Common myeloid progenitor, CD34-positive (primary cell): ENCODE results near the gene GSTA1.
"Not testable (repeated sequence)": the region's sequence is repeated elsewhere in the genome, so short reads cannot be mapped to it uniquely, and the experiment has no call there.

Source experiments
- CTCF ChIA-PET: fragments of 350-600 bp; sonication (Branson Sonifier 250); formaldehyde crosslinking; loops from one replicate; lab custom pipeline; 2021; ENCODE audit warnings: antibody characterized with exemption; lab: Charles Lee
- POLR2A ChIA-PET: fragments of 350-600 bp; sonication (Branson Sonifier 250); formaldehyde crosslinking; loops from one replicate; lab custom pipeline; 2021; ENCODE audit warnings: antibody characterized with exemption; lab: Charles Lee
- DNase-seq, 3 donors: peaks; one replicate each; pipeline versions ENCODE4 v3.0.0 to v3.0.0-alpha.2; 2013
- H3K27ac ChIP-seq, 2 experiments: 1 replicate in 1 of 2; 2 replicates in 1 of 2; pipeline ENCODE4 v1.7.0; 2013; ENCODE audit warnings: inconsistent platforms in 2 of 2, low read length in 2 of 2, mild to moderate bottlenecking in 2 of 2, low read depth in 1 of 2, moderate library complexity in 1 of 2; ENCODE audit not compliant: severe bottlenecking in 2 of 2, insufficient read depth in 1 of 2, poor library complexity in 1 of 2
- H3K27me3 ChIP-seq, 5 experiments: replicated peaks in 2 of 5; 1 replicate in 3 of 5; 2 replicates in 2 of 5; pipeline versions ENCODE4 v1.6.1 to v1.7.0; 2013; ENCODE audit warnings: low read length in 4 of 5, mild to moderate bottlenecking in 2 of 5, moderate library complexity in 2 of 5, inconsistent platforms in 1 of 5; ENCODE audit not compliant: insufficient read depth in 5 of 5, control insufficient read depth in 4 of 5
- H3K36me3 ChIP-seq, 4 experiments: 1 replicate in 2 of 4; 2 replicates in 2 of 4; pipeline versions ENCODE4 v1.6.1 to v1.7.0; 2013; ENCODE audit warnings: low read length in 3 of 4, control low read depth in 1 of 4, mild to moderate bottlenecking in 1 of 4; ENCODE audit not compliant: control insufficient read depth in 4 of 4, insufficient read depth in 4 of 4
- H3K4me1 ChIP-seq, 4 experiments: 1 replicate in 3 of 4; 2 replicates in 1 of 4; pipeline versions ENCODE4 v1.6.1 to v1.7.1; 2013; ENCODE audit warnings: low read length in 3 of 4, mild to moderate bottlenecking in 3 of 4, control low read depth in 1 of 4, inconsistent platforms in 1 of 4, moderate library complexity in 1 of 4; ENCODE audit not compliant: control insufficient read depth in 4 of 4, insufficient read depth in 4 of 4; ENCODE audit errors: control extremely low read depth in 1 of 4
- H3K4me3 ChIP-seq, 7 experiments: 1 replicate in 4 of 7; 2 replicates in 3 of 7; pipeline versions ENCODE4 v1.5.1 to v1.7.0; 2013; ENCODE audit warnings: mild to moderate bottlenecking in 7 of 7, low read length in 6 of 7, moderate library complexity in 6 of 7, inconsistent platforms in 2 of 7, low read depth in 2 of 7, control low read depth in 1 of 7; ENCODE audit not compliant: insufficient read depth in 4 of 7, control insufficient read depth in 1 of 7; ENCODE audit errors: extremely low read depth in 1 of 7
- H3K9me3 ChIP-seq, 5 experiments: 1 replicate in 4 of 5; 2 replicates in 1 of 5; pipeline versions ENCODE4 v1.6.1 to v1.7.1; 2013; ENCODE audit warnings: low read length in 4 of 5, mild to moderate bottlenecking in 2 of 5, inconsistent platforms in 1 of 5, low read depth in 1 of 5, moderate library complexity in 1 of 5; ENCODE audit not compliant: control insufficient read depth in 4 of 5, insufficient read depth in 2 of 5; ENCODE audit errors: control extremely low read depth in 1 of 5
- WGBS: methylation state at CpG from one replicate; pipeline ENCODE4 v1.1.5; 2013; ENCODE audit not compliant: insufficient coverage; 5-methylcytosine and 5-hydroxymethylcytosine counted together

Gene GSTA1

GRCh38 chr6:52787917-52788316 lies 15.7 kb downstream of the GSTA1 start:
- CTCF ChIA-PET = no interaction called here
- 92% methylated on average over 2 of the region's 3 CpGs for WGBS
- Histone ChIP-seq H3K27ac (no peak overlapping the region), H3K36me3 (no peaks in the 10 kb centered on the region), H3K4me1 (no peaks in the 10 kb centered on the region), H3K9me3 (peaks cover 0 to 9% (median 0%) of the 10 kb centered on the region in 5 experiments), H3K4me3 (no peak overlapping the region), H3K27me3 (no peaks in the 10 kb centered on the region)
- POLR2A ChIA-PET = no interaction called here
- no peak for DNase-seq

DNA sequence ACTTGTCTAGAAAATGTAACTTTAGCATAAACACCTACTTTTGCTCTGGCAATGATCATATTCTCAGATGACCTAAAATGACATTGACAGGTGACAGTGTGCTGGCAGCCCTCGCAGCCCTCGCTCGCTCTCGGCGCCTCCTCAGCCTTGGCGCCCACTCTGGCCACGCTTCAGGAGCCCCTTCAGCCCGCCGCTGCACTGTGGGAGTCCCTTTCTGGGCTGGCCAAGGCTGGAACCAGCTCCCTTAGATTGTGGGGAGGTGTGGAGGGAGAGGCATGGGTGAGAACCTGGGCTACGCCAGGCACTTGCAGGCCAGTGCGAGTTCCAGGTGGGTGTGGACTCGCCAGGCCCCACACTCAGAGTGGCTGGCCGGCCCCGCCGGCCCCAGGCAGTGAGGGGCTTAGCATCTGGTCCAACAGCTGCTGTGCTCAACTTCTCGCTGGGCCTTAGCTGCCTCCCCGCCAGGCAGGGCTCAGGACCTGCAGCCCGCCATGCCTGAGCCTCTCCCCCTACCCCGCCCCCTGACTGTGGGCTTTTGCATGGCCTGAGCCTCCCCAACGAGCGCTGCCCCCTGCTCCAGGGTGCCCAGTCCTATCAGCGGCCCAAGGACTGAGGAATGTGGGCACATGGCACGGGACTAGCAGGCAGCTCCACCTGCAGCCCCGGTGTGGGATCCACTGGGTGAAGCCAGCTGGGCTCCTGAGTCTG lies 17.2 kb downstream of the GSTA1 start:
- peaks cover 0 to 3% (median 0%) of the 10 kb centered on the region in 5 experiments for H3K9me3 ChIP-seq
- H3K27ac ChIP-seq = no peak overlapping the region
- no peaks in the 10 kb centered on the region for H3K27me3 ChIP-seq
- no peak overlapping the region for H3K4me3 ChIP-seq
- WGBS = 97% methylated on average over 22 of the region's 24 CpGs
- no peaks in the 10 kb centered on the region for H3K36me3 ChIP-seq
- H3K4me1 ChIP-seq = no peaks in the 10 kb centered on the region
- no peak for DNase-seq
- CTCF ChIA-PET = no interaction called here
- POLR2A ChIA-PET = no interaction called here

GRCh38 chr6:52782696-52783274 lies 20.8 kb downstream of the GSTA1 start:
- POLR2A ChIA-PET, H3K27ac ChIP-seq, H3K9me3 ChIP-seq, H3K36me3 ChIP-seq, H3K4me3 ChIP-seq, H3K27me3 ChIP-seq, CTCF ChIA-PET, DNase-seq, H3K4me1 ChIP-seq: not testable (repeated sequence)
- 100% methylated on average over 1 of the region's 3 CpGs for WGBS

- H3K9me3 ChIP-seq, DNase-seq, POLR2A ChIA-PET, H3K4me1 ChIP-seq, CTCF ChIA-PET, H3K36me3 ChIP-seq, H3K4me3 ChIP-seq, H3K27ac ChIP-seq, H3K27me3 ChIP-seq: not testable (repeated sequence)
Measured at GRCh38 chr6:52782209-52782608, 21.4 kb downstream of the GSTA1 start.

- WGBS = 100% methylated on average over 1 of the region's 1 CpG
- H3K36me3 ChIP-seq = no peaks in the 10 kb centered on the region
- ChIA-PET CTCF (no interaction called here), POLR2A (no interaction called here)
- no peak overlapping the region for H3K27ac ChIP-seq
- no peak overlapping the region for H3K4me3 ChIP-seq
- no peaks in the 10 kb centered on the region for H3K27me3 ChIP-seq
- H3K9me3 ChIP-seq = peaks cover 0 to 3% (median 0%) of the 10 kb centered on the region in 5 experiments
- H3K4me1 ChIP-seq = no peaks in the 10 kb centered on the region
- no peak for DNase-seq
Measured at GRCh38 chr6:52779237-52779636, 24.4 kb downstream of the GSTA1 start.

DNA sequence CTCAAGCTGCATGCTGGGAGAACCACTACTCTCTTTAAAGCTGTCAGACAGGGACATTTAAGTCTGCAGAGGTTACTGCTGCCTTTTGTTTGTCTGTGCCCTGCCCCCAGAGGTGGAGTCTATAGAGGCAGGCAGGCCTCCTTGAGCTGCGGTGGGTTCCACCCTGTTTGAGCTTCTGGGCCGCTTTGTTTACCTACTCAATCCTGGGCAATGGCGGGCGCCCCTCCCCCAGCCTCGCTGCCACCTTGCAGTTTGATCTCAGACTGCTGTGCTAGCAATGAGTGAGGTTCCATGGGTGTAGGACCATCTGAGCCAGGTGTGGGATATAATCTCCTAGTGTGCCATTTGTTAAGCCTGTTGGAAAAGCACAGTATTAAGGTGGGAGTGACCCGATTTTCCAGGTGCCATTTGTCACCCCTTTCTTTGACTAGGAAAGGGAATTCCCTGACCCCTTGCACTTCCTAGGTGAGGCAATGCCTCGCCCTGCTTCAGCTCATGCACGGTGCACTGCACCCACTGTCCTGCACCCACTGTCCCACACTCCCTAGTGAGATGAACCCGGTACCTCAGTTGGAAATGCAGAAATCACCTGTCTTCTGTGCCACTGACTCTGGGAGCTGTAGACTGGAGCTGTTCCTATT lies 26.8 kb downstream of the GSTA1 start:
- CTCF ChIA-PET, H3K9me3 ChIP-seq, H3K4me1 ChIP-seq, POLR2A ChIA-PET, H3K4me3 ChIP-seq, H3K27me3 ChIP-seq, H3K27ac ChIP-seq, H3K36me3 ChIP-seq, DNase-seq: not testable (repeated sequence)
- WGBS = 95% methylated on average over 4 of the region's 9 CpGs

GRCh38 chr6:52769399-52769798 lies 34.2 kb downstream of the GSTA1 start:
- H3K4me3 ChIP-seq, POLR2A ChIA-PET, H3K36me3 ChIP-seq, H3K27me3 ChIP-seq, H3K4me1 ChIP-seq, H3K9me3 ChIP-seq, H3K27ac ChIP-seq, CTCF ChIA-PET, DNase-seq: not testable (repeated sequence)
- WGBS = 100% methylated on average over 1 of the region's 4 CpGs
